Lung (tissue), 16 donors: ENCODE data around the gene C2CD4A. TPM values are rescaled to one million over a fixed set of nuclear protein-coding genes. Genes with fewer than 3 reads are reported as not detected.

Experiments
- ATAC-seq: fragments of 200-7000 bp; cut with Tn5 transposase; one replicate; pipeline ENCODE4 v1.9.1; 2020; ENCODE audit warnings: moderate number of reproducible peaks; ENCODE audit not compliant: insufficient read depth, low FRiP score
- DNase-seq, 3 donors: peaks; one replicate each; pipeline ENCODE4 v3.0.0-alpha.2; 2013 to 2017
- H3K27ac ChIP-seq, 2 donors: one replicate each; pipeline ENCODE4 v1.5.1; 2013; ENCODE audit warnings: mild to moderate bottlenecking in 2 of 2, moderate library complexity in 2 of 2, control low read depth in 1 of 2, inconsistent platforms in 1 of 2, low read depth in 1 of 2, low read length in 1 of 2
- H3K27me3 ChIP-seq, 3 donors: one replicate each; pipeline ENCODE4 v1.5.1; 2013; ENCODE audit warnings: low read length in 2 of 3; ENCODE audit not compliant: control insufficient read depth in 3 of 3, insufficient read depth in 3 of 3
- H3K36me3 ChIP-seq, 4 donors: one replicate each; pipeline ENCODE4 v1.5.1; 2013; ENCODE audit warnings: low read length in 4 of 4, mild to moderate bottlenecking in 1 of 4, moderate library complexity in 1 of 4; ENCODE audit not compliant: control insufficient read depth in 4 of 4, insufficient read depth in 4 of 4
- H3K4me1 ChIP-seq, 5 donors: one replicate each; pipeline ENCODE4 v1.5.1; 2013; ENCODE audit warnings: low read length in 5 of 5, mild to moderate bottlenecking in 2 of 5, moderate library complexity in 1 of 5; ENCODE audit not compliant: control insufficient read depth in 5 of 5, insufficient read depth in 5 of 5
- H3K4me3 ChIP-seq: one replicate; pipeline ENCODE4 v1.5.1; 2013; ENCODE audit warnings: mild to moderate bottlenecking, control low read depth, moderate library complexity
- H3K9ac ChIP-seq, 2 donors: one replicate each; pipeline ENCODE4 v1.5.1; 2013; ENCODE audit warnings: low read length in 2 of 2, control low read depth in 1 of 2; ENCODE audit not compliant: insufficient read depth in 1 of 2
- H3K9me3 ChIP-seq, 4 donors: one replicate each; pipeline ENCODE4 v1.5.1; 2013; ENCODE audit warnings: low read length in 3 of 4, mild to moderate bottlenecking in 1 of 4, moderate library complexity in 1 of 4; ENCODE audit not compliant: control insufficient read depth in 4 of 4, insufficient read depth in 3 of 4
- WGBS, 2 donors: extraction: QIAGEN DNeasy Blood & Tissue Kit; methylation state at CpG; one replicate each; pipeline ENCODE4 v1.1.7; 2013; 5-methylcytosine and 5-hydroxymethylcytosine counted together
- long read RNA-seq, 5 donors: transcript quantifications; one replicate each; lab custom pipeline, GENCODE V29; 2026
- polyA plus RNA-seq, 2 donors: library from polyadenylated mRNA; stranded (reverse); fragments of 200-250 nt; gene quantifications; one replicate each; pipeline ENCODE4 v1.2.1, GENCODE V29; 2013
- total RNA-seq, 2 donors: library from RNA; depleted of rRNA in 1 of 2; stranded (reverse); fragments of >200 nt in 1 of 2; gene quantifications; one replicate each; pipeline ENCODE4 v1.2.1, GENCODE V29; 2014 to 2021
- TF ChIP-seq, protein P1 (sequence below): IDR thresholded peaks from 2 replicates; pipeline ENCODE4 v1.5.1; 2012; ENCODE audit warnings: mild to moderate bottlenecking; ENCODE audit errors: control extremely low read depth, extremely low read depth
- donor health status: control.
- donor health status: control.
- donor health status: Bipolar disorder and iron deficiency.
- donor health status: healthy.
- donor health status: DM: yes; HTN: yes; CAD: no.

Gene C2CD4A, protein sequence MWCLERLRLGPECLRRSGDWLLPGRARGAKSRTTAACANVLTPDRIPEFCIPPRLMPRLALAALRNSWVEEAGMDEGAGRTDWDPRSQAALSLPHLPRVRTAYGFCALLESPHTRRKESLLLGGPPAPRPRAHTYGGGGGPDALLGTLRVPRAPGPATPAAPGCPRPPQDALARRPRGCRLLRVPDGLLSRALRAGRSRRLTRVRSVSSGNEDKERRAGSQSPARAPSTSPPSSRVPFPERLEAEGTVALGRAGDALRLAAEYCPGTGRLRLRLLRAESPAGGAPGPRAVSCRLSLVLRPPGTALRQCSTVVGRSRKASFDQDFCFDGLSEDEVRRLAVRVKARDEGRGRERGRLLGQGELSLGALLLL
- under 1 TPM; 0.34 to 0.67 TPM for total RNA-seq
- polyA plus RNA-seq, result under 1 TPM; 0.31 to 0.86 TPM
- long read RNA-seq, donor 1, result 0 reads
- long read RNA-seq, donor 2, result 0 reads
- long read RNA-seq, donor 3, result 0 reads
- long read RNA-seq, donor 4, result 0 reads
- long read RNA-seq, donor 5, result 0 reads

DNA sequence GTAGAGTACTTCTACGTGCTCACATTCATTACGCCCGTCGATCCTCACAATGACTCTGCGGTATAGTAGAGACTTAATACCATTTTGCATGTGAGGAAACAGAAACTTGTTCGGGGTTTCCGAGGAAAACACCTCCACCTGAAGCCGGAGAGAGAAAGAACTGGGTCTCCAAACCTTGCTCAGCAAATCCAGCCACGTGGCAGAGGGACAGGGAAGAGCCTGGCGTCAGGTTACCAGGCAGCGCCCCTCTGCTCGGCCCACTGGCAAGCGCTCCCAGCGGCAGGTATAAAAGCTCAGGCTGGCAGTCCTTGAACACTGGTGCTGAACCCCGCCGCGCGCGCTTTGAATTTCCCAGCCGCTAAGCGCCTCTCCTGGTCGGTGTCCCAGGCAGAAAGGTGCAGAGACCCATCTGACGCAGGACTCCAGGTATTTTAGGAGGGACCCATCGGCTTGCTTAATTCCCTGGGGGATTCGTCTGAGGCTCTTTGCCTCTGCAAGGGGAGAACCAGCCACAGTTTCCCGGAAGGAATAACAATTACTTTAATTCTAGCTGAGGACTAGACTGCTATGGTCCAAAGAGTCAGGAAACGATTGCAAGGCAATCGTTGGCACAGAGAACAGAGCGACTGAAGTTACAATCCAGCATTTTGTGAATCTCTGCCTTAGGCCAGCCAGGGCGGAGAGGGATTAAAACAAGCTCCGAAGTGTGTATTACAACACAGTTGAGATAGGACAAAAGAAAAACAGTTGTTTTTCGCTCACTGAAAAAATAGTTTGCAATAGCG, at the start of gene C2CD4A:
Gene C2CD4A (plus strand): TSS at position 315 of the 785 bp plus-strand sequence. CDS start 637 bp downstream, outside the sequence.
- peak within 1 kb of the TSS; percentile 65 for H3K4me3 ChIP-seq
- H3K27me3 ChIP-seq, result peaks cover 0 to 64% (median 50%) of the 10 kb centered on the region in 3 donors
- H3K9me3 ChIP-seq, result no peaks in the 10 kb centered on the region
- 3 to 8% methylated on average over 33 of the region's 33 CpGs for WGBS, 2 donors
- H3K9ac ChIP-seq, result no peak within 1 kb of the TSS
- DNase-seq (peak; percentile 67 to 76 (median 75)), ATAC-seq (peak; percentile 48)
- H3K27ac ChIP-seq, result no peak within 1 kb of the TSS
- TF ChIP-seq, protein P1, sequence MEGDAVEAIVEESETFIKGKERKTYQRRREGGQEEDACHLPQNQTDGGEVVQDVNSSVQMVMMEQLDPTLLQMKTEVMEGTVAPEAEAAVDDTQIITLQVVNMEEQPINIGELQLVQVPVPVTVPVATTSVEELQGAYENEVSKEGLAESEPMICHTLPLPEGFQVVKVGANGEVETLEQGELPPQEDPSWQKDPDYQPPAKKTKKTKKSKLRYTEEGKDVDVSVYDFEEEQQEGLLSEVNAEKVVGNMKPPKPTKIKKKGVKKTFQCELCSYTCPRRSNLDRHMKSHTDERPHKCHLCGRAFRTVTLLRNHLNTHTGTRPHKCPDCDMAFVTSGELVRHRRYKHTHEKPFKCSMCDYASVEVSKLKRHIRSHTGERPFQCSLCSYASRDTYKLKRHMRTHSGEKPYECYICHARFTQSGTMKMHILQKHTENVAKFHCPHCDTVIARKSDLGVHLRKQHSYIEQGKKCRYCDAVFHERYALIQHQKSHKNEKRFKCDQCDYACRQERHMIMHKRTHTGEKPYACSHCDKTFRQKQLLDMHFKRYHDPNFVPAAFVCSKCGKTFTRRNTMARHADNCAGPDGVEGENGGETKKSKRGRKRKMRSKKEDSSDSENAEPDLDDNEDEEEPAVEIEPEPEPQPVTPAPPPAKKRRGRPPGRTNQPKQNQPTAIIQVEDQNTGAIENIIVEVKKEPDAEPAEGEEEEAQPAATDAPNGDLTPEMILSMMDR, result no peak
- no peaks in the 10 kb centered on the region for H3K36me3 ChIP-seq
- H3K4me1 ChIP-seq, result peaks cover 0 to 13% (median 3%) of the 10 kb centered on the region in 5 donors

DNA sequence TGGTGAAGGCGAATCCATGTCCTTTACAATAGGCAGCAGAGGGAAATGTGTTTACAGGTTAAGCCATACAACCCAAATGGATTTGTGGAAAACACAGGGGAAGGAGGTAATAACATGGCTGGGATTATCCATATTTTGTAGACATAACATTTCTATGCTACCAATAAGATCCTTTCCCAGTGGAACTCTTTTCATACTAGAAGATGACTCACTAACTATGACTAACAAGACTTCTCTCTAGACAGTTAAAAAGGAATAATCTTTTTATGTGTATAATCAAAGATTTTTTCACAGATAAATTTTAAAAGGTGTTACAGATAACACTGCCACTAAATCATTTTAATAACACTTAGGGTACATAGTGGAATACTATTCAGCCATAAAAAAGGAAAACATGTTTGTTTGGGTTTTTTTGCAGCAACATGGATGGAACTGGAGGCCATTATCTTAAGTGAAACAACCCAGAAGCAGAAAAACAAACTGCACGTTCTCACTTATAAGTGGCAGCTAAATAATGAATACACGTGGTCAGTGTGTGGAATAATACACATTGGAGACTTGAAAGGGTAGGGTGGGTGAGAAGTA, 46.1 kb upstream of the C2CD4A start:
- ATAC-seq, result no peak

DNA sequence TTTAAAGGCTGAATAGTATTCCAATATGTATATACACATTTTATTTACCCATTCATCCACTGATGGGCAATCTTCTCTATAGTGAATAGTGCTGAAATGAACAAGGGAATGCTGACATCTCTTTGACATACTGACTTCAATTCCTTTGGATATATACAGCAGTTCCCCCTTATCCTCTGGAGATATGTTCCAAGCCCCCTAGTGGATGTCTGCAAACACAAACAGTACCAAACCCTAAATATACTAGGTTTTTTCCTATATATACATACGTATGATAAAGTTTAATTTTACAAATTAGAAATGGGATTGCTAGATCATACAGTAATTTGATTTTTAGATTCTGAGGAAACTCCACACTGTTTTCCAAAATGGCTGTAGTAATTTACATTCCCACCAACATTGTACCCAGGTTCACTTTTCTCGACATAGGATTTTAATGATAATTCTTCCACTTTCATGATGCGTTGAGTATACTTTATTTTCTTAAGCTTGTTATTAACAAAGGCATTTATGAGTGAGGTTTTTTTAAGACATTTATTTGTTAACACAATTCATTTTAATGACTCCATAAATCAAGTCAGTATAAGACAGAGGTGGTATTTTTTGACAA, 44.7 kb upstream of the C2CD4A start:
- Histone ChIP-seq H3K9ac (no peak overlapping the region), H3K9me3 (no peaks in the 10 kb centered on the region), H3K27ac (no peak overlapping the region), H3K27me3 (no peaks in the 10 kb centered on the region), H3K4me3 (no peak overlapping the region), H3K4me1 (no peaks in the 10 kb centered on the region), H3K36me3 (peaks cover 0 to 7% (median 0%) of the 10 kb centered on the region in 4 donors)
- no peak for ATAC-seq
- 96 to 98% methylated on average over 3 of the region's 3 CpGs for WGBS, 2 donors
- TF ChIP-seq, protein P1, result no peak
- no peak for DNase-seq

More for the DNA sequence above, 46.1 kb upstream of the C2CD4A start:
- Histone ChIP-seq H3K27me3 (no peaks in the 10 kb centered on the region), H3K4me3 (no peak overlapping the region), H3K36me3 (peaks cover 0 to 7% (median 0%) of the 10 kb centered on the region in 4 donors), H3K9me3 (no peaks in the 10 kb centered on the region), H3K9ac (no peak overlapping the region), H3K4me1 (no peaks in the 10 kb centered on the region), H3K27ac (no peak overlapping the region)
- no peak for DNase-seq
- TF ChIP-seq, protein P1, result no peak
- WGBS, 2 donors, result 96 to 99% methylated on average over 3 of the region's 3 CpGs
